Epithelial cell of proximal tubule (primary cell): Measurements from ENCODE around the gene SPOCD1. TPM values are rescaled to one million over a fixed set of nuclear protein-coding genes. Genes with fewer than 3 reads are reported as not detected.

ENCODE experiments used
- DNase-seq: peaks from one replicate; pipeline ENCODE4 v3.0.0-alpha.2; 2011; ENCODE audit warnings: low read depth
- H3K4me3 ChIP-seq: 2 replicates; pipeline ENCODE4 v1.5.1; 2011; ENCODE audit warnings: low read depth, mild to moderate bottlenecking, low read length
- total RNA-seq: library from RNA; depleted of rRNA; stranded (reverse); fragments of >200 nt; gene quantifications from 2 replicates; pipeline ENCODE4 v1.2.3, GENCODE V29; 2015
- TF ChIP-seq, protein P1 (sequence below): conservative IDR thresholded peaks from 2 replicates; pipeline ENCODE4 v1.5.1; 2012; ENCODE audit warnings: low read depth, mild to moderate bottlenecking, low read length

Gene SPOCD1
- total RNA-seq, 1 donor from 2014 or later: 18.4 TPM

DNA sequence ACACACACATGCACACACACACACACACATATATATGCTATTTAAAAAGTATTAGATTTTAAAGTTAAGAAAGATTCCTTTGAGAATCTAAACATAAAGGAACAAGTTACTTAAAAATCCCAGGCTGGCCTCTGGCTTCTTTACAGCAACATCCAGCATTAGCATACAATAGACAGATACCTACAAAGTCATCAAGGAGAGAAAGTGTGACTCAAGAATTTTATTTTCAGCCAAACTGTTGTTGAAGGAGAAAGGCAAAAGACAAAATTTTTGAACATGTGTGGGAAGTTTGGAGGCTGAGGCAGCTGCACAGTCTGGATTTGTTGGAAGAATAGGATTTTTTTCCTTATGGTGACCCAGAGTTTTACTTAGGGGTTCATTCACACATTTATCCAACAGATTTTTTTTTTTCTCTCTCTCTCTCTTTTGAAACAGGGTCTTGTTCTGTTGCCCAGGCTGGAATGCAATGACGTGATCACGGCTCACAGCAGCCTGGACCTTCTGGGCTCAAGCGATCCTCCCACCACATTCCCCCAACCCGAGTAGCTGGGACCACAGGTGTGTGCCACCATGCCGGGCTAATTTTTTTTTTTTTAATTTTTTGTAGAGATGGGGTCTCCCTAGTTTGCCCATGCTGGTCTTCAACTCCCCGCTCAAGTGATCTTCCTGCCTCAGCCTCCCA lies 24.0 kb upstream of the SPOCD1 start:
- TF ChIP-seq, protein P1, sequence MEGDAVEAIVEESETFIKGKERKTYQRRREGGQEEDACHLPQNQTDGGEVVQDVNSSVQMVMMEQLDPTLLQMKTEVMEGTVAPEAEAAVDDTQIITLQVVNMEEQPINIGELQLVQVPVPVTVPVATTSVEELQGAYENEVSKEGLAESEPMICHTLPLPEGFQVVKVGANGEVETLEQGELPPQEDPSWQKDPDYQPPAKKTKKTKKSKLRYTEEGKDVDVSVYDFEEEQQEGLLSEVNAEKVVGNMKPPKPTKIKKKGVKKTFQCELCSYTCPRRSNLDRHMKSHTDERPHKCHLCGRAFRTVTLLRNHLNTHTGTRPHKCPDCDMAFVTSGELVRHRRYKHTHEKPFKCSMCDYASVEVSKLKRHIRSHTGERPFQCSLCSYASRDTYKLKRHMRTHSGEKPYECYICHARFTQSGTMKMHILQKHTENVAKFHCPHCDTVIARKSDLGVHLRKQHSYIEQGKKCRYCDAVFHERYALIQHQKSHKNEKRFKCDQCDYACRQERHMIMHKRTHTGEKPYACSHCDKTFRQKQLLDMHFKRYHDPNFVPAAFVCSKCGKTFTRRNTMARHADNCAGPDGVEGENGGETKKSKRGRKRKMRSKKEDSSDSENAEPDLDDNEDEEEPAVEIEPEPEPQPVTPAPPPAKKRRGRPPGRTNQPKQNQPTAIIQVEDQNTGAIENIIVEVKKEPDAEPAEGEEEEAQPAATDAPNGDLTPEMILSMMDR: no peak
- DNase-seq: no peak
- H3K4me3 ChIP-seq: no peak overlapping the region

GRCh38 chr1:31837451-31838158 lies 21.8 kb upstream of the SPOCD1 start:
- TF ChIP-seq, protein P1: no peak
- no peak overlapping the region for H3K4me3 ChIP-seq
- no peak for DNase-seq

DNA sequence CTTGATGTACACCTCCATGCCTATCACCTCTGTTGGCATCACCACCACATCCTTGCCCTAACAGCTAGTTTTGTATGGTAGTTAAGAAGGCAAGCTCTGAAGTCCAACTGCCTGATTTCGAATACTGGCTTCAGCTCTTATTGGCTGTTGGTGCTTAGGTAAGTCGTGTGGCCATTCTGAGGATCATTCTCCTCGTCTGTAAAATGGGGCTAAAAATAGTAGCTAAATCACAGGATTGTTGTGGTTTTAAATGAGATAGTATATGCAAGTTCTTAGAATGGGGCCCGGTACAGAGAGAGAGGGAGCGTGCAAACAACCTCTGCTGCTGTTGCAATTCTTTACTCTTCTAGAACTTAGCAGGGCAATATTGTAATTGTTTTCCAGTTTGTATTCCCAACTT lies 20.8 kb upstream of the SPOCD1 start:
- TF ChIP-seq, protein P1: no peak
- no peak for DNase-seq
- H3K4me3 ChIP-seq: no peak overlapping the region

- no peak overlapping the region for H3K4me3 ChIP-seq
- TF ChIP-seq, protein P1: no peak
- no peak for DNase-seq
These were observed 19.6 kb upstream of the SPOCD1 start for GRCh38 chr1:31835415-31835814.

DNA sequence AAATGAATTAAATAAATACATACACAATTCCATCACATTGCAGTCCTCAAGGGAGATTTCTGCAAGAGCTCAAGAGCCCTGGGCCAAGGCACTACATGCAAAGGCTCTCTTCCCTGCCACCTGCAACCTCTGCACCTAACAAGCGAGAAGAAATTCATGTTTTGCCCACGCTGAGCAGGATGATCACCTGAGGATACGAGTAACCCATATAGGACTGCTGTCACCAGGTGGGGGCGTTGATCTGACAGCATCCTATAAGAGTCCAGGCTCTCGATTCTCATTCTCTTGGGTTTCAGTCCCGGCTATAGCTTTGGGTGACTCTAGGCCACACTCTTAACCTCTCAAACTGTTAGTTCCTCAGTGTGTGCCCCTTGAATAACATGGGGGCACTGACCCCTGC lies 18.7 kb upstream of the SPOCD1 start:
- DNase-seq: no peak
- no peak overlapping the region for H3K4me3 ChIP-seq
- TF ChIP-seq, protein P1: no peak

DNA sequence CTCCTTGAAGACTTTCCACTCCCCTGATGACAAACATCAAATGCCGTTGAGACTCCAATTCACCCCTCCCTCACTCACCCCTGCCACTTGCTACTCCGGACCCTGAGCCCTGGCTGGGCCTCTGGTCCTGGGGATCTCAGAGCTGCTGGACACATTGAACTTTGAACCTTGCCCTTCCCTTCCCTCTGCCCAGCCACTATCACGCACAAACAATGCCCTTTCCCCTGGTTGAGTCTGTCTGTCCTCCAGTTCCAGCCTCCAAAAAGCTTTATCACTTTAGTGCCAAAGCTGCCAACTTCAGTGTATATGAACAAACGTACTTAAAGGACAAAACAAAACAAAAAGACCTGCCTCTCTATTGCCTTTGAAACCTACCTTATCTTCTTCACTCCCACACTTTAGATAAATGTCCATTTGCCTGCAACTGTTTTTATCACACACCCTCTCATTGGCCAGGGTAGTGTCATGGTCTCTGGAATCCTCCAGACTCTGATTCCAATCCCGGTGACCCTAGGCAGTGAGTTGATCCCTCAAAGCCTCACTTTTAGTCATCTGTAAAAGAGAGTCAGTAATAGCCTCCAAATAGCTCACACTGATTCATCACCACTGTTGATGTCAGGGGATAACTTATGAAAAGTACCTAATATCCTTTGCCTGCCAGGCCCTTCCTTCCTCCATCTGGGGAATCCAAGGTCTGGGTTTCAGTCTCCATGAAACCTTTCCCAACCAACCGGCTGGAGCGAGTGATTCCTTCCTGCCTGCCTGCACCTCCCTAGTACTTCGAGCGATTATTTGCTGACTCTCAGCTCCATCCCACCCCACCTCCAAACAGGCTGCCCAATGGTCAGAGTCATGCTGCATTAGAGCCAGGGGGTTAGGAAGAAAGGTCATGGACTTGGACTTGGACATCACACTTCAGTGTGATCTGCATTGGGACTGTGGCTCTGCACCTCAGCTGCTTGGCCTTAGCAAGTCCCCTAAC lies 15.9 kb upstream of the SPOCD1 start:
- H3K4me3 ChIP-seq: no peak overlapping the region
- TF ChIP-seq, protein P1: no peak
- DNase-seq: no peak
